NB4 (cell line): ENCODE measurements around the gene PTCD2.

ENCODE experiments used
- MAX ChIP-seq: IDR thresholded peaks from 2 replicates; pipeline ENCODE4 v1.6.1; 2011; ENCODE audit warnings: low read depth, low read length
- POLR2A ChIP-seq: IDR thresholded peaks from 2 replicates; pipeline ENCODE4 v1.6.1; 2011; ENCODE audit warnings: mild to moderate bottlenecking; ENCODE audit not compliant: insufficient read length; ENCODE audit errors: extremely low read depth

- TF ChIP-seq MAX (no peak), POLR2A (no peak)
These were observed 26.2 kb downstream of the PTCD2 start for GRCh38 chr5:72346398-72346797.
